Stimulated activated CD8-positive, alpha-beta memory T cell treated with anti-CD3 and anti-CD28 coated beads, Interleukin-12 subunit alpha, Interleukin-12 subunit beta, amount 100 ng/mL, for 1 hour (primary cell): ENCODE data around the gene TENM4.

Source experiments
- DNase-seq: peaks from one replicate; pipeline ENCODE4 v3.0.0-alpha.2; 2020; ENCODE audit warnings: low read depth

TENM4 gene

DNA sequence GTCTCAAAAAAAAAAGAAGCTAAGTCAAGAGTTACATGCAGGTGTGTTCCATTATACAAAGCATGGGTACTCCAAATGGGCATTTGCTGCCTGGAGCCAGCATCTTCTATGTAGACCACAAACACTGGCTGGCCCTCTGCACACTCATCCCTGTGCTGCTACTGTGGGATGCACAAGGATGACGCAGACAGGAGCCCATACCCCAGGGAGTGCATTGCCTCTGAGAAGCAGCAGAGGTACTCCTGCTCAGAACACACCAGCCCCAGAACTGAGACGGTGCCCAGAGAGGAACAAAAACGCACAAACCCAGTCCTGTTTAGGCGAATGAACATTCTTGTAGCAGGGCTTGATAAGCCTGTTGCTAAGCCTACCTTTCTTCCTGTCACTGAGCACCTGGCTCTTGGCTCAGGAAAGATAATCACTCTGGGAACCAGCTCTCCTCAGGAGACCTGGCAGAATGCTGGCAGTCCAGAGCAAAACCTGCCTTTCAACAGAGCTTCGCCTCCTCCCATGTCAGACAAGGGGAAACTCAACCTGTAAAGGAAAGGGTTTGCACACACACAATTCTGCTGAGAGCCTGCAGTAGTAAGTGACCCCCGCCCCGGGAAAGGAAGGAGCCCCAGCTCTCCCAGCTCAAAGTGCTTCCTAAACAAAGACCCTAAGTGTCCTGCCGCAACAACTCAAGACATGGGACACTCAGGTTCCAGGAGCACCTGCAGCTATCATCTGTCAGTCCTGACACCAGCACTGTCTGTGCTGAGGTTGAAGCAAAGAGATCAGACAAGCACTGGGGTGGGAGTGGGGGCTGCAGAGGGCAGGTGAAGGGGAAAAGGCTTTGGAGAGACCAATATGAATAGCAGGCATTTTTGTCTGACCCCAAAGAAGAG, 145.7 kb downstream of the TENM4 start:
- no peak for DNase-seq

- DNase-seq = no peak
These were observed 148.9 kb downstream of the TENM4 start for GRCh38 chr11:79291948-79292347.

- no peak for DNase-seq
These were observed 150.1 kb downstream of the TENM4 start for GRCh38 chr11:79290761-79291160.

DNA sequence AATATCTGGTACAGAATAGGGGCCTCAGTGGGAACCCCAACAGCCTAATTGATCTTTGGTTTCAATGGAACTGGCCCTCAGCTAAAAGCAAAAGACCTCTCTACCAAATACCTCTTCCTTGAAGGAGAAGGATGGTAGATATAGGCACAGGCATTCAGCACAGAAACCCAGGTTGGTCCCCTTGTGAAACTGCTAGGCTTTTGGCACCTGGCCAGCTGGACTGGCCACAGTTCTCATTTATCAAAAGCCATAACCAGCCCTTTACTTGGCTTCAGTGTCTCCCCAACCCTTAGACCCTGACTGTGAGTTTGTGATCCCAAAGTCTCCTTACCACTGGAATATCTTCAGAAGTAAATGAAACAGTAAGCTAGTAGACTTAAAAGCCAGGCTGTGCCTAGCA, 152.9 kb downstream of the TENM4 start:
- no peak for DNase-seq

- no peak for DNase-seq
These were observed 155.1 kb downstream of the TENM4 start for GRCh38 chr11:79285756-79286155.

GRCh38 chr11:79276736-79277325, 164.0 kb downstream of the TENM4 start:
- DNase-seq = no peak

DNA sequence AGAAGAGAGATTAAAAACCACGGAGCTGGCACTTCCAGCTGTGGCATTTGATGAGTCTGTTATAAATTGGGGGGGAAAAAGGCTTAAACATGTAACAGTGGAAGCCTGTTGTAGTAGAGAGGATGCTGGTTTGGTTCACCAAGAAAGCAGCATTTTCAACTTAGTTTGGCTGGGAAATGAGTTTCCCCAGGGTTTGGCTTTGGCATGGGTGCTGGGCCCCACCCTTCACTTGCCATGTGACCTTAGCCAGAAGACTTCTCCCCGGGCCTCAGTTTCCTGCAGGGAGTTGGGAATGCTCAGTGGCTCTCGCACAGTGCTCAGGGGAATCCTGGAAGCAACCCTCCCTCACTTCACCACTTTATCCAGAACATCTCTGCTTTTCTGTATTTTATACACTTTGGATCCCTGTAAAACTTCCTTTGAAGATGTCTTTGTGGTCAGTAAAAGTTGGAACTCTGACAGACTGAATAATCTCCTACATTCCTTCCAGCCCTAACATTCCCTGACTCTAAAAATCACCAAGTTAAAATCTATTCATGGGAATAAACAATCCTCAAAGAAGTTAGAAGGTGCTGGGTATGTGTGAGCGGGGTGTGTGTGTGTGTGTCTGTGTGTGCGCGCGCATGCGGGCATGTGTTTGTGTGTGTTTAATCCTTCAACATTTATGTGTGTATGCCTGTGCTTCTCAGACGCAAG, 166.0 kb downstream of the TENM4 start:
- DNase-seq = no peak

GRCh38 chr11:79273781-79274180, 167.0 kb downstream of the TENM4 start:
- no peak for DNase-seq

DNA sequence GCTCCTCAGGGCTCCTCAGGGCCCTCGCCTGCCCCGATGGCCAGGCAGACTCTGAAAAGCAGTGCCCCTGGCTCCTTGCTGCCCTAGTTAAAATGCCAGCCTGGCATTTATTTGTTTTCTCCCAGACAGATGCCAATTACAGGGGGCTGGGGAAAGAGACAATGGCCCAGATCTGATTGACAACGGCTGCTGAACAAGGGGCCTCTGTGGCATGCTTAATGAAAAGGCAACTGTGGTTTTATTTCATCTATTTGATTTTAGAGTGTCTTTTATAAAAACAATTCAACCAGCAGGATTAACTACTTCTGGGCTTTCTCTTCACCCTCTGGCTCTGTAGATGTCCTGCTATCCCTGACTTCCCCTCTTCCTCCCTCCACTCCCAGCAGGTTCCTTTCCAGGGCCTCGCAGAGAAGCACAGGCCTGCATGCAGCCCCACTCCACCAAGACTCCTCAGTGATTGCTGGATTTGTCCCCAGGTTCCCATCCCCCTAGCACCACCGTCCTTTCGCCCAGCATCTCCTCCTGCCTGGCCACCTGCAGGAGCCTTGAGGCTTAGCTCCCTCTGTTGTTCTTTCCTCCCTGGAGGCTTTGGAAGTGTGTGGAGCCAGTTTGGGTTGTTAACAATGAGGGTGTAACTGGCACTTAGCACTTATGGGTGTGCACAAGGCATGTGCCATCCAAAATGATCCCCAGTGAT, 171.1 kb downstream of the TENM4 start:
- no peak for DNase-seq

DNA sequence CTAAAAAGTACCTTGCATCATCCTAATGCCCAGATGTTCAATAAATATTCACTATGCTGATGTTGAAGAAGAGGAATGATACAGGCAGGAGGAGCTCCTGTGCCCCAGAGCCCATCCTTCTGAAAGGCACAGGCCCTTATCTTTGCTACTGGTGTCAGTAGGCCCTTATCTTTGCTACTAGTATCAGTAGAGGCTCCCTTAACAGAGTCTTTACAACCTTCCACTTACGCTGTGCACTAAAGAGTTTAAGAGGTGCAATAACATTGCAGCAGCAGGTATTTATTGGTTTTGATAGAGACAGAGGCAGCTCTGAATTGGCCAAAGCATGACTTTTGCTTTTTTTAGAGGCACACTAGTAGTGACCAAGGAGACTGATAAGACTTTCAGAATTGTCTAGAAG, 174.4 kb downstream of the TENM4 start:
- DNase-seq = no peak

DNA sequence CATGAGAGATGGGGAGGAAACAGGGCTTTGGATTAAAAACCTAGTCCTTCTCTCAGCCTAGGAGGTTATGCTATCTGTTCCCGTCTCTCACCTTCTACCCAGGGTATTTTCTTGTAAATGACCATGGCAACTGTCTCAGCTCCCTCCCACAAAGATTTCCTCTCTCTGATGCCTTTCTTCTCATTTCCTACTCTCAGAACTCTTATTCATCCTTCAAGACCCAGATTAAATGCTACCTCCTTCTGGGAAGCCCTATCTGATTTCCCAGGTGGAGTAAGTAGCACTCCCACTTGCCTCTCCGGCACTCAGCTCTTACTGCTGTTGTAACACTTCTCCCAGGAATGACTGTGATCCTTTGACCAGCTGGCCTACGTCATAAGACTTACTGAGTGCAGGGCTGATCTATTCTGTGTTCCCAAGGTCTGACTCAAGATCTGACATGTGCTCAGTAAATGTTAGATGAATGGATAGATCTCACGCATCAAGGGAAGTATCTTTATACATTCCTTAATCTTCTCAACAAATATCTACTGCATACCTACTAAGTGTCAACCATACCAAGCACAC, 175.0 kb downstream of the TENM4 start:
- DNase-seq = no peak

- no peak for DNase-seq
These were observed 176.5 kb downstream of the TENM4 start for GRCh38 chr11:79264284-79264683.

GRCh38 chr11:79263001-79263400, 177.8 kb downstream of the TENM4 start:
- DNase-seq = no peak

DNA sequence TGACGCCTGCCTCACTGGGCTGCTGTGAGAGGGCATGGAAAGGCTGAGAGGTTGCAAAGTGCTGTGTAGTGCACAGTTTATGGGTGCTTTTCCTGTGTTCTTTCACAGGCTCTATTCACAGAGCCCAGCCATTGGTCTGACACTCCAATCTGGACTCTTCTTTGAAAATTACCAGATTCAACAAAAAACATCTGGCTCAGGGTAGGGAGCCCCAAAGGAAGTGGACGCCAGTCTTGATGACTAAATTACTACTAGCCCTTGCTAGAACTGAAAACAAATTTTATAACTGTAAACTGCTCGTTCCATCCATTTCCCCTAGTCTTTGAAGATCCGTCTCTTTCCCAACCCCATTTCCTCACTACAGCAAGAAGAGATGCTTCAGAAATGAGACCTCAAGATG, 178.6 kb downstream of the TENM4 start:
- DNase-seq = no peak

DNA sequence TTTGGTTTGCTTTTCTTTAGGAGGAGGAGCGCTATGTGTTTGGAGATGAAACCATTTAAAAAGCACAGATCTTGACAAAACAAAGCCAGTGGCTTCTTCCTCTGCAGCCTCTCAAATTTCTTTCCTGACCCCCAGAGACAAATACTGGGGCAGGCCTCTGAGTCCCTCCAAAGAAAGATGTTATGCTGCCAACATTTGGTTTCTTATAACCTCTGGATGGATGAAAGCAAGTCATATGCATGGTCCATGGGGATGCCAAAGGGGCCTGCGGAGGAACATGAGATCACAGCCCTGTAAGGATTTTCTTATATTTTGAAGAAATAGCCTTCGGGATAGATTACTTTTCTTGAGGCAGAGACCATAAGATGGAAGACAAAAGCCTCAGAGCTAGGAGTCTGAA, 179.1 kb downstream of the TENM4 start:
- DNase-seq = no peak

- DNase-seq = no peak
These were observed 181.0 kb downstream of the TENM4 start for GRCh38 chr11:79259800-79260199.

GRCh38 chr11:79258576-79258975, 182.3 kb downstream of the TENM4 start:
- DNase-seq = no peak

GRCh38 chr11:79255965-79256364, 184.9 kb downstream of the TENM4 start:
- DNase-seq = no peak

- no peak for DNase-seq
These were observed 187.6 kb downstream of the TENM4 start for GRCh38 chr11:79253280-79253679.

DNA sequence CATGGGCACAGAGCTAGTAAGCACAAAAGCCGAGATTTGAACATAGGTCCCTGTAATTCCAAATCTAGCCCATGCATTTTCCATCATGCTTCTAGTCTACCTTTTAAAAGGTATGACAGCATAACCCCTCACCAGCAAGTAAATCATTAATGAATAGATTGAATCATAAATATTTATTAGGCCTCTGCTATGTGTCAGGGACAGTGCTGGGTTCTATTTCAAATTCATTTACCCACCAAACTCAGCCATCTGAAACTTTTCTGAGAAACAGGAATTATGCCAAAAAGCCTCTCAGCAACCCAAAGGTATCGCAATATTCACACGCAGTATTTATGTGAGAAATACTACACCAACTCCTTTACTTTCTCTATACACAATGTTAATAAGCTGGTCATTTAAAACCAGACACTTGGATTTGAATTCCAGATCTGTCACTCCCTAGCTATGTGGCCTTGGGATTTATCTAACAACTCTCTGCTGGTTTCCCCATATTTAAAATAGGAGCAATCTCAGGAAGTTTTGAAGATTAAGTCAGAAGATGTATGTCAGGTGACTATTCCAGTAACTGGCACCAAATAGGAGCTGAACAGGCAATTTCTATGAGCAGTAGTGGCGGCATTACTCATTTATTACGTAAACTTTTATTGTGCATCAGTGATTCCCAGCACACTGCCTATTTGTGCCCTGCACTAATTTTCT, 191.4 kb downstream of the TENM4 start:
- DNase-seq = no peak

DNA sequence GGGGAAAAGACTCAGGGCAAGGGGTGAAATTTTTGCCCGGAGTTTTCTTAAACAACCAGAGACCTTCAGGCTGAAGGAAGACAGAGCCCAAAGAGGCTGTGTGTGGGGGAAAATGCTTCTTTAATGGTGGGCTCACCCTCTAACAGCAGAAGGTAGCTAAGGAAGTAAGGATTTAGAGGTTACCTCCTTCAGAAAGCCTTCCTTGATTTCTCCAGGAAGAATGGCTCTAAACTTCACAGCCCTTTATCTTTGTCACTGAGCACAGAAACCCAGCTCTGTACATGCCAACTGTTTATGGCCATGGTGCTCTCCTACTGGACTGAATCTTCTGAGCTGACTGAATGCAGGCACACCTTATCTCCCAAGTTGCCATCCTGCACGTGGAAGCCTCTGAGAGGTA, 196.0 kb downstream of the TENM4 start:
- DNase-seq = no peak
